GM21390 (cell line): ENCODE results near the gene ENTHD1.
"Not testable (repeated sequence)": the region's sequence is repeated elsewhere in the genome, so short reads cannot be mapped to it uniquely, and the experiment has no call there.

ENCODE experiments used
- ATAC-seq: cut with Tn5 transposase; IDR thresholded peaks from one replicate; pipeline ENCODE4 v1.9.1; 2021; ENCODE audit not compliant: unreplicated experiment

ENTHD1 gene

DNA sequence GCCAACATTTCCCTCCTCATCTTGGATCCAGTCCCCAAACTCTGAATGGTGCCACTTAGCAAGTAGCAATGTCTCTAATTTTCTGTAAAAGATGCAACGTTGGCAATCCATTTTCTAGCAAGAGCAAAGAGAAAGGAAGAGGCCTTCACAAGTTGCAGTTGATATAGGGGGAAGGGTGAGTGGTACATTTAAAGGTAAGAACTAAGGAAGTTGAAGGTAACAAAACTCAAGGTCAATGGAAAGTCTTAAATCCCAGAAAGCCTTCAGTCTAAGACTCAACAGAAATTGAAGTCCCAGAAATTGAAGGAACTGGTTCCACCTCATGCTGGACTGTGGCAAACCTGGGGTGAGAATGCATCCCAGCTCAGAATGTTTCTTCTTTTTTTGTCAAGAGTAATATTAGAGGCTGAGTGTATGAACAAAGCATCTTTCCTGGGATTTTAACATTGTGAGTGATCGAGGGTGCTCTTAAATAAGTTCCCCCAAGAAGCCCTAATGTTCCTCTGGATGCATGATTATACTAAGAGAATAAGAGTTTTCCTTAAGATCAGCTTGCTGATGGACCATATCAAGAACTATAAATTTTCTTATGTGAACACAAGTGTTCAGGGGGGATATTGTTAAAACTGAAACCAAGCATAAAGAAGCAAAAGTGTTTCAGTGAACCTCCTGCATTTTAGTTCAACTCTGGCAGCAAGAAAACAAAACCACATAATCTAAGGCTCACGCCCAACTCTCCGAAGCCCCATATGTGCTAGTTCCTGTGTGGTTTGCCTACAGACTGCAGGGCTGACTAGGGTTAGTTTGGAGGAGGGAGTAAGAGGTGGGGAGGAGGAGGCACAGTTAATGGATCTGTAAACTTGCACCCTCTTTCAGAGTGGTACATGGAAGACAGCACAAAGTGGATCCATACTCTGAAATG, 7.0 kb upstream of the ENTHD1 start, which contains the start of gene GRAP2:
GRAP2 (plus strand) TSS at position 779 of the 922 bp plus-strand sequence. CDS start 46,023 bp downstream, outside the sequence.
- peak; percentile 61 for ATAC-seq

DNA sequence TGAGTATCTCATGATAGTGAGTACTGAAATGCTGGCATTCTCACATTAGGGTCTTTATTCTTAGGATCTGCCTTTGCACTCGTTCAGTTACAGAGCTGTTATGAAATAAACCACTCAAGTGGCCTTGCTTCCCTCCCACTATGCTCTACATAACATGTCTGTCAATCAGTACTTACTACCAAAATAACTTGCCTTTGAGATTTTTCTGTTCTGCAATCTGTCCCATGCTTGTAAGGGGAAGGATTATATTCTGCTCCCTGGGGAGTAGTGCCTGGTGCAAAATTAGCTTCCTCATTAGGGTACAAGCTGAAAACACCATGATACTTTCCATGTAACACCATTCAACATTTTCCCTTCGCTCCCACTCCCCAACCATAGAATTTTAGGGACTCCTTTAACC, 5.4 kb upstream of the ENTHD1 start:
- peak; percentile 69 for ATAC-seq

DNA sequence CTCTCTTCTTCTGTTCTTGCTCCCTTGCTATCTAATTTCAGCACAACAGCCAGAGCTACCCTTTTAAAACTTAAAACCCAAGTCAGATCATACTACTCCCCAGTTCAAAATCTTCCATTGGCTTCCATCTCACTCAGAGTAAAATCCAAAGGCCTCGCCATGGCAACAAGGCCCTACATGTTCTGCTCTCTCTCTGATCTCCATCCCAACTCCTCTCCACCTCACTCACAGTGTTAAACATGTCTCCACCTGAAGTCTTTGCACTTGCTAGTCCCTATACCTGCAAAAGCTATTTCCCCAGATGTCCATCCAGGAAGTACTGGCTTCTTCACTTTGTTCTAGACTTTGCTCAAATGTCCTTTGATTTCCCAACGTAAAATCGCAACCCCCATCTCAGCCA, 4.3 kb upstream of the ENTHD1 start:
- no peak for ATAC-seq

DNA sequence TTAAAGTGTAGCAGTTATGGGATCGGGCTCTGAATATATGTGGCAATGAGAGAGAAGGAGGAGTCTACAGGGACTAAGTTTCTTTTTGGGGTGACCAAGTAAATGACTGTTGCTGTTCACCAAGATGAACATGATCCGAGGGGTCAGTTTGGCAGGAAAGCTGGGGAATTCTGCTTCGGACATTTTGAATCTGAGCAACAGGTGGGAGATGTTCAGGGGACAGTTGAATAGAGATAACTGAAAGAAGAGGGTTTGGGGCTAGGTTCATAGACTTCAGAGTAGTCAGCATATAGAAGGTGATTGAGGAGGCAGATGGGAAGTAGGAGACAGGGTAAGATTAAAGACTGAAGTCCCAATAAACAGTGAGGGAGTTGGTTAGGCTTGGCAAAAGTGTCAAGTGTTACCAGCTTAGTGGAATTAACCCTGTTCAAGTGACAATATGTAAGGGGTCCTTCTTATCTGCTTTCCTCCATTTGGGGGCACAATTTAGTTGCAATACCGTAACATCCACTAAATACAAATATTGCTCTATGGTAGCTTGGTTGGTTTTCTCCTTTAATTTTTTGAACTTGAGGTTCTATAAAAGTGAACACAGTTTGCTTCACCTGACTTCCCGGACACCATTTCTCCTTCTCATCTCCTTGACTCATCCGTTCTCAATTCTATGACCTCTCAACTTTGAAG, 2.9 kb upstream of the ENTHD1 start:
- ATAC-seq, result no peak

DNA sequence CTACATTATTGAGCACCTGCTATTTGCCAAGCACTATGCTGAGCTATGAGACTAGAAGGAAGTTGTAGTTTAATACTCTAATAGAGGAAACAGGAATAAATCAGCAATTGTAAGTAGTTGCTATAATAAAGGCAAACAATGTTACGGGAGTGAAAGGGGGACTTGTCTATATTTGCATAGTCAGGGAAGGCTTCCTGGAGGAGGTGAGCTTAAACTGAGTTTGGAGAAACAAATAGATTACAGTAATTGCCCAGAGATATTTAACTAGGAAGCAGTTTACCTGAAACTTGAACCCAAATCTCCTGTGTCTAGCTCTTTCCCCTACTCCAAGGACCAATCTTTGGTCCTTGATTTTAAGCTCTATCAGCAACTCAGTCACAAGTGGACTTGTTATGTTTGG, 2.1 kb upstream of the ENTHD1 start:
- no peak for ATAC-seq

DNA sequence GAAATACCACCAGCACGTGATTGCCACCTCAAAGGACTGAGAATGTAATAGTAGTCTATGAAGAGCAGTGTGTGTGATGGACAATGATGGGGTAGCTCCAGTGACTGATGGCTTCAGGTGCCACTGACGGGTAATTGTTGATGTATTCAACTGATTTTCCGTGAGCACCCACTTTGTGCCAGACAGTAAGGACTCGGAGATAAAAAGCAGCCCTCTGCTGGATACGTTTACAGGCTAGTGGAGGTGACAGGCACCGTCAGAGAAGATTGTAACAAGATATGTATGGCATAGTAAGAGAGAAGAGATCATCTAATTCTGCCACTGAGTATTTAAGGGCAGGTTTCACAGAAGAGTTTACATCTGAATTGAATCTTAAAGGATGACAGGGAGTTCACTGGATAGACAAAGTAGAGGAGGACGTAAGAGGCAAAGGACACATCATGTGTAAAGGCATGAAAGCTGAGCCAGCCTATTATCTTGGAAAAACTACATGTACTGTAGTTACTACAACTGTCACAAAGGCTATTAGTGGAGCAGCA, 1.1 kb upstream of the ENTHD1 start:
- no peak for ATAC-seq

DNA sequence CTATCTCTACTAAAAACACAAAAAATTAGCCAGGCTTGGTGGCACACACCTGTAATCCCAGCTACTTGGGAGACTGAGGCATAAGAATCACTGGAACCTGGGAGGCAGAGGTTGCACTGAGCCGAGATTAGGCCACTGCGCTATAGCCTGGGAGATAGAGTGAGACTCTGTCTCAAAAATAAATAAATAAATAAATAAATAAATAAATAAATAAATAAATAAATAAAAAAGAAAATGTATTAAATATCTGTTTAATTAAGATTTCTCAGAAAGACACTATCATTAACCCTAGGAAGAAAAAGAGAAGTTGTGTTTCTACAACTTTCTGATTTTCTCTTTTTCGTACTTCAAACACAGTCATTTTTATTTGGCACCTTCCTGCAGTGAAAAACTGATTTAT, 3.6 kb downstream of the ENTHD1 start:
- ATAC-seq, result not testable (repeated sequence)

DNA sequence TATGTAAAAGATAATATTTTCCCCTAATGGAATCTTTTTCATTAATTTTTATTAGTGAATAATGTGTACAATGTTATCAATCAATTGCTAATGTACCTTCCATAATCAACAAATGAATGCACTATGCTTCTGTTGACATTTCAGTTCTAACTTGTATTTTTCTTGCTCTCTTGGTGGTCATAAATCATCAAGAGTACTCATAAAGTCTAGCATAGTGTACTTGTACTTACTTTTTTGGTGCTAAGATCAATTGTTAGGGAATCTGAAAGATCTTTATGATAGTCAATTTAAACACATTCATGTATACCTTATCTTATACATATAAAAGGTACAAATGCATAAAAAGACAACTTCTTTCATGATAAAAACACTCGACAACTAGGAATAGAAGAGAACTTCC, 10.5 kb downstream of the ENTHD1 start:
- no peak for ATAC-seq

DNA sequence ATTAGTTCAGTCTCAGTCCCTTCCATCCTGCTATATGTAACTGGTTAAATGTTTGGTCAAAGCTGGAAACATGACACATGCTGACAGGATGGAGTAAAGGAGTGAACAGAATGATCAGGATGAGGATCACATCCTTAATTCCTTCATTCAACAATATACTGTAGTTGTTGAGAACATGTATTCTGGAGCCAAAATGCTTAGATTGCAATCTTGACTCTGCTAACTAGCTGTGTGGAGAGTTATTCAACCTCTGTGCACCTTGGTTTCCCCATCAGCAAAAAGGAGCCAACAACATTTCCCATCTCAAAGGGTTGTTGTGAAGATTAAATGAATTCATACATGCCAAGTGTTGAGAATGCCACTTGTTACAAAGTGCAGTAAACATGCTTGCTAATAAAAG, 12.8 kb downstream of the ENTHD1 start:
- ATAC-seq, result no peak

DNA sequence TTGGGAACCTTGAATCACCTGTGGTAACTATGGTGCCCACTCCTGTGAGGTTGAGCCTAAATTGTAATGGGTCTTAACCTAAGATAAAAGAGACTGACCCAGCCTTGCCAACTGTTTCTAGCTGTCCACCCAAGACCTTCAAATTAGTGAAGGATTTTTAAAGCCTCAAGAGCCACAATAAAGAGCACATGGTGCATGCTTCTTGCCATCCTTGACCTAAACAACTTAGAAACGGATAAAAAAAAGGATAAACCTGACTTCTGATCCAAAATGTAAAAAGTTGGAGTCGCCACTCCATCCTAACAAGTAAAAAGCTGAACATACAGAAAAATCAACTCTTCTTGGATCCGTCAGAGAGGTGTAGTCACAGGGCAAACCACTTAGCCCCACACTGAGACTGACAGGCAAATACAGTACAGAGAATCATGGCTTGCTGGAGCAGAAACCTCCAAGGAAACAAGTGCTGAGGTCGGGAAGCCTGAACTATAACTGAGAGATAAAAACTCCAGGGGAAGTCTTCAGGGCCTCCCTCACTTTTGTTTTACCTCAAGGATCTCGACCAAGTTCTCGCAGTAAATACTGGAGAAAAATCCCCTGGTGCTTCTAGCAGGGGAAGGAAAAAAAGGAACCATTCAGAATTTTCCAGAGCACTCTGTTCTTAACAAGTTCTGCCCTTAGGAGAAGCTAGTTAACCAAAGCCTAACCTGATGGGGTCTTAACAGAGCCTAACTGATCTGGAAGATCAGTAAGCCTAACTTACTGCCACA, 16.3 kb downstream of the ENTHD1 start:
- ATAC-seq, result no peak

DNA sequence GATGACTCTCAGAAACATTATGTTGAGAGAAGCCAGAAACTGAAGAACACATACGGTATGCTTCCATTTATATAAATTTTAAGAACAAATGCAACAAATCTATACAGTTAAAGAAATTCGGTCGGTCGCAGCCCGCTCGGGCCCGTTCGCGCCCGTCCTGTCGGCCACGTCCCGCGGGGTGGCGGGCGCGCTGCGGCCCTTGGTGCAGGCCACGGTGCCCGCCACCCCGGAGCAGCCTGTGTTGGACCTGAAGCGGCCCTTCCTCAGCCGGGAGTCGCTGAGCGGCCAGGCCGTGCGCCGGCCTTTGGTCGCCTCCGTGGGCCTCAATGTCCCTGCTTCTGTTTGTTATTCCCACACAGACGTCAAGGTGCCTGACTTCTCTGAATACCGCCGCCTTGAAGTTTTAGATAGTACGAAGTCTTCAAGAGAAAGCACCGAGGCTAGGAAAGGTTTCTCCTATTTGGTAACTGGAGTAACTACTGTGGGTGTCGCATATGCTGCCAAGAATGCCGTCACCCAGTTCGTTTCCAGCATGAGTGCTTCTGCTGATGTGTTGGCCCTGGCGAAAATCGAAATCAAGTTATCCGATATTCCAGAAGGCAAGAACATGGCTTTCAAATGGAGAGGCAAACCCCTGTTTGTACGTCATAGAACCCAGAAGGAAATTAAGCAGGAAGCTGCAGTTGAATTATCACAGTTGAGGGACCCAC, 18.2 kb downstream of the ENTHD1 start:
- not testable (repeated sequence) for ATAC-seq

DNA sequence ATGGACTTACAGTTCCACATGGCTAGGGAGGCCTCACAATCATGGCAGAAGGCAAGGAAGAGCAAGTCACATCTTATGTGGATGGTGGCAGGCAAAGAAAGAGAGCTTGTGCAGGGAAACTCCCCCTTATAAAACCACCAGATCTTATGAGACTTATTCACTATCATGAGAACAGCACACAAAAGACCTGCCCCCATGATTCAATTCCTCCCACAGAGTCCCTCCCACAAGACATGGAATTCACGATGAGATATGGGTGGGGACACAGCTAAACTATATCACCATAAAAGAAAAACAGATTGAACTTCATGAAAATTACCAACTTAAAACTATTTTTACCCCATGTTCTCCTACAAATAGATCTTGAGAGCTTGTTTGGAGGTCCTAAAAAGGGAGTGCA, 19.6 kb downstream of the ENTHD1 start:
- no peak for ATAC-seq

DNA sequence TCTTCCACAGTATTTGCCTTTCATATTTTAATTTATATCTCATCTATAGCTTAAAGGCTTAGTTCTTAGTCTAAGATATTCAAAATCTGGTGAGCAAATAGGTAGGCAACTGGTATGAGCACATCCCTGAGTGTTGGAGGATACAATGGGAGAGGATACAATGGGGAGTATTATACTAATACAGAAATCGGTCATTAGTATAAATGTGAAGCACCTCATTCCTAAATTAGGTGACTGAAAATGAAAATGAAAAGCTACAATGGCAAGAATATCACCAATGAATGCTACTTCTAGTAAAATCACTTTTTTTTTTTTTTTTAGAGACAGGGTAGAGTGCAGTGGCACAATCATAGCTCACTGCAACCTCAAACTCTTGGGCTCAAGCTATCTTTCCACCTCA, 21.0 kb downstream of the ENTHD1 start:
- ATAC-seq, result no peak

DNA sequence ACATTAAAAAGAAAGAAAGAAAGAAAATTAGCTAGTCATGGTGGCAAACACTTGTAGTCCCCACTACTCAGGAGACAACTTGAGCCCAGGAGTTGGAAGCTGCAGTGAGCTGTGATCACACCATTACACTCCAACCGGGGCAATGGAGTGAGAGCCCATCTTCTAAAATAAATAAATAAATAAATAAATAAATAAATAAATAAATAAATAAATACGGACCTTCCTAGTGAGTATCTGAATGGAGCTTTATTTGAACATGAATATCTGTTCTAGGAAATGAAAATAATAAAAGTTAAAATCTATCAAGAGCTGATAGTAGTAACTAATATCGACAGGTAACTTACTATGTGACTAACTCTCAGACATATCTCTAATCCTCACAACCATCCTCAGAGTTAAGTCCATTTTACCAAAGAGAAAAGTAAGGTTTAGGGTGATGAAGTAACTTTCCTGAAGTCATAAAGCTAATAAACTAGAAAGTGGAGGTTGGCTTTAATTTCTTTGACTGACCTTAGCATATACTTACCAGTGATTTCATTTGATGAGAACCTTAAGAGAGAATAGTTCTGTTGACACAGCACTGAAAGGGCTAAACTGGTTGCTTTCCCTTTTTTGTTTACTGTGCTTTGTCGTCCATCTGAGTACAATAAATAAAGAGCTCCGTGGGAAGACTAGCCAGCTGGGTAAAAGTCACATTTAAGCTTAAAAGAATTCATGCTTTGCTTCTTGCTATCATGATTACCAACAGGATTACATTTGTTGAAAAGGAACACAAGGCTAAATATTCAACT, 22.4 kb downstream of the ENTHD1 start:
- no peak for ATAC-seq

DNA sequence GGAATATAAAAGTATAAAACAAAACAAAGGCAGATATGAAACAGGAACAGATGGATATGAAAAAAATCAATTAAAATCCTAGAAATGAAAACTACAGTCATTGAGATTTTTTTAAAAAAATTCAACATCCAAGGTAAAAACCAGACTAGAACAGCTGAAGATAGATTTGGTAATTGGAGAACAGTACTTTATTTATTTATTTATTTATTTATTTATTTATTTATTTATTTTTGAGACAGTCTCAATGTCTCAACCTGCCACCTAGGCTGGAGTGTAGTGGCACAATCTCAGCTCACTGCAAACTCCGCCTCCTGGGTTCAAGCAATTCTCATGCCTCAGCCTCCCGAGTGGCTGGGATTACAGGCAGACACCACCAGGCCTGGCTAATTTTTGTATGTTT, 23.8 kb downstream of the ENTHD1 start:
- not testable (repeated sequence) for ATAC-seq

DNA sequence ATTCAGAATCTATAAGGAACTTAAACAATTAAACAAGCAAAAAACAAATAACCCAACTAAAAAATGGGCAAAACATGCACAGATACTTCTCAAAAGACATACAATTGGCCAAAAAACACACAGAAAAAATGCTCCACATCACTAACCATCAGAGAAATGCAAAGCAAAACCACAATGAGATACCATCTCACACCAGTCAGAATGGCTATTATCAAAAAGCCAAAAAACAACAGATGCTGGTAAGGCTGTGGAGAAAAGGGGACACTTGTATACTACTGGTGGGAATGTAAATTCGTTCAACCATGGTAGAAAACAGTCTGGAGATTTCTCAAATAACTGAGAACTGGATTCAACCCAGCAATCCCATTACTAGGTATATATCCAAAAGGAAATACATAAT, 24.8 kb downstream of the ENTHD1 start:
- no peak for ATAC-seq

DNA sequence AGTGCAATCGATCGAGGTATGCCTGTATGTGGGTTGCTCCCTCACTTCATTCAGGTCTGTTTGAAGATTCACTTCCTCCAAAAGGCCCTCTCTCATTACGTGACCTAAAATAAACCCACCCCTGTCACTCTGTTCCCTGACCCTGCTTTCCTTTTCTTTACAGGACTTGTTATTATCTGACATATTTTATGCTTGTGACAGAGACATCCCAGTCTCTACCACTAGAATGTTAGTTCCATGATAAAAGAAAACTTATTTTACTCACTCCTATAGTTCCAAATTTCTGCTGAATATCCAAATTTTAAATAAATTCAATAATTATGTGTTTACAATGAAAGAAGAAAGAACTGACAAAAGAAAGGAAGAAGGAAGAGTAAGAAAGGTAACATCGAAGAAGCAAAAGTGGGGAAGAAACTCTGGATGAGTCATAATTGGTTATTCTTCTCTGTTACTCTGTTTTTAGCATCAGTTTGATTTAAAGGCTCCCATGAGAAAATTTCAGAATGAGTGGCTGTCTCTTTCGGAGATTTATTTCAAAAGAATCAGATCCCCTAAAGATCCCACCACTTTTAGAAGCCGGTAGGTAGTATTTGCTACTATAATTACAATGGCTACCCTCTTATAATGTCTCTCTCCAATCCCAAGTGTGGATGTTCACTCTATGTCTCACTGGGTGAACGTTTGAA, 33.5 kb downstream of the ENTHD1 start:
- no peak for ATAC-seq

DNA sequence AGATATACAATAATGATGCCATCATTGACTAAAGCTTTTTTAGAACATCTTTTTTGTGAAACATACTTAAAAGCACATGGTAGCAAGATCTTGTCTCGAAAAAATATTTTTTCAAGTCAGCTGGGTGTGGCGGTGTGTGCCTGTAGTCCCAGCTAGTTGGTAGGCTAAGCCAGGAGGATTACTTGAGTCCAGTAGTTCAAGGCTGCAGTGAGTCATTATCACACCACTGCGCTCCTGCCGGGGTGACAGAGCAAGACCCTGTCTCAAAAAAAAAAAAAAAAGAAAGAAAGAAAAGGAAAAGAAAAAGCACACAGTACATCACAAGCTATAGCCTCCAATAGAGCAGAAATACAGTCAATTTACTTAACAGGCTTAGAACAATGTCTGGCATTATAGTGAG, 37.0 kb downstream of the ENTHD1 start:
- ATAC-seq, result no peak

DNA sequence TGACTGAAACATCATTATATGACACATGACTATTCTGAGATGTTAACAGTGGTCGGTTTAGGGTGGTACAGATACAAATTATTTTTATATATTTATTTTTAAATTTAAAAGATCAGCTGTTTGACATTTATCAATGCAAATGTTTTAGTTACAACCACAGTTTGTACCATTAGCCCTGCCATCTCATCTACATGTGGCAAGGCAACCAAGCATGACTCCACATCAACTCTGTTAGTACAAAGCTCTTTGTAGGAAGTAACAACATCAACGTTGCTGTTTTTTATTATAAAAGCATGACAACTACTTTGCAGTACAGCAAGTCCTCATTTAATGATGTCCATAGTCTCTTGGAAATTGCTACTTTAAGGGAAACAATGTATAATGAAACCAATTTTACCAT, 40.8 kb downstream of the ENTHD1 start:
- no peak for ATAC-seq
